Measurements from ENCODE around the gene ZBTB34. TPM values are rescaled to one million over a fixed set of nuclear protein-coding genes. Genes with fewer than 3 reads are reported as not detected.
"Not testable (repeated sequence)": the region's sequence is repeated elsewhere in the genome, so short reads cannot be mapped to it uniquely, and the experiment has no call there.

The ZBTB34 gene
- total RNA-seq (1 to 10 TPM; 5.0 to 8.2 TPM), total RNA-seq (12.8 to 25.0 reads per million in 2 donors)

- peak; percentile 89 for ATAC-seq
- peak; percentile 68 to 85 (median 74) for DNase-seq
- peak within 1 kb of the TSS; percentile 92 for H3K4me3 Mint-ChIP-seq
- H3K4me1 Mint-ChIP-seq: peaks cover 19% of the 10 kb centered on the region
- peaks cover 2% of the 10 kb centered on the region for H3K36me3 Mint-ChIP-seq (ENCODE audit: low read depth)
- peak within 1 kb of the TSS; percentile 90 for H3K27ac Mint-ChIP-seq
- H3K27me3 Mint-ChIP-seq: peaks cover 15% of the 10 kb centered on the region
- H3K9me3 ChIP-seq (ENCODE audit: control insufficient read depth, low read length, poor library complexity, severe bottlenecking): no peaks in the 10 kb centered on the region
Observed at GRCh38 chr9:126860077-126860756, at the start of gene ZBTB34. TSS of gene ZBTB34 (plus strand) at chr9:126860639. CDS start at chr9:126879400, 18,761 bp downstream.

GRCh38 chr9:126813072-126813471, 47.4 kb upstream of the ZBTB34 start:
- peak overlapping the region; percentile 5 for H3K4me3 Mint-ChIP-seq
- peaks cover 11% of the 10 kb centered on the region for H3K4me1 Mint-ChIP-seq
- no peaks in the 10 kb centered on the region for H3K27me3 Mint-ChIP-seq
- no peaks in the 10 kb centered on the region for H3K9me3 ChIP-seq (ENCODE audit: control insufficient read depth, low read length, poor library complexity, severe bottlenecking)
- H3K36me3 Mint-ChIP-seq (ENCODE audit: low read depth): peaks cover 7% of the 10 kb centered on the region
- no peak overlapping the region for H3K27ac Mint-ChIP-seq
- no peak for ATAC-seq
- no peak for DNase-seq

GRCh38 chr9:126814091-126814490, 46.3 kb upstream of the ZBTB34 start:
- Mint-ChIP-seq H3K36me3 (ENCODE audit: low read depth) (peaks cover 11% of the 10 kb centered on the region), H3K27ac (no peak overlapping the region), H3K4me1 (peaks cover 11% of the 10 kb centered on the region), H3K4me3 (no peak overlapping the region), H3K27me3 (no peaks in the 10 kb centered on the region)
- DNase-seq (no peak), ATAC-seq (no peak)
- H3K9me3 ChIP-seq (ENCODE audit: control insufficient read depth, low read length, poor library complexity, severe bottlenecking): peaks cover 3% of the 10 kb centered on the region

- peaks cover 17% of the 10 kb centered on the region for H3K36me3 Mint-ChIP-seq (ENCODE audit: low read depth)
- not testable (repeated sequence) for DNase-seq; ATAC-seq; H3K27ac Mint-ChIP-seq; H3K4me3 Mint-ChIP-seq; H3K9me3 ChIP-seq (ENCODE audit: control insufficient read depth, low read length, poor library complexity, severe bottlenecking); H3K27me3 Mint-ChIP-seq; H3K4me1 Mint-ChIP-seq
Observed at GRCh38 chr9:126817615-126818014, 42.8 kb upstream of the ZBTB34 start.

- H3K27me3 Mint-ChIP-seq: no peaks in the 10 kb centered on the region
- H3K9me3 ChIP-seq (ENCODE audit: control insufficient read depth, low read length, poor library complexity, severe bottlenecking): peaks cover 3% of the 10 kb centered on the region
- H3K4me1 Mint-ChIP-seq: peaks cover 12% of the 10 kb centered on the region
- no peak overlapping the region for H3K27ac Mint-ChIP-seq
- DNase-seq (no peak), ATAC-seq (no peak)
- H3K4me3 Mint-ChIP-seq: no peak overlapping the region
- peaks cover 15% of the 10 kb centered on the region for H3K36me3 Mint-ChIP-seq (ENCODE audit: low read depth)
Observed at GRCh38 chr9:126818482-126818881, 42.0 kb upstream of the ZBTB34 start.

GRCh38 chr9:126819482-126819881, 41.0 kb upstream of the ZBTB34 start:
- peaks cover 15% of the 10 kb centered on the region for H3K4me1 Mint-ChIP-seq
- peaks cover 13% of the 10 kb centered on the region for H3K36me3 Mint-ChIP-seq (ENCODE audit: low read depth)
- H3K9me3 ChIP-seq (ENCODE audit: control insufficient read depth, low read length, poor library complexity, severe bottlenecking): peaks cover 3% of the 10 kb centered on the region
- no peak overlapping the region for H3K4me3 Mint-ChIP-seq
- DNase-seq: no peak
- H3K27me3 Mint-ChIP-seq: no peaks in the 10 kb centered on the region
- ATAC-seq: no peak
- H3K27ac Mint-ChIP-seq: no peak overlapping the region

GRCh38 chr9:126822278-126822677, 38.2 kb upstream of the ZBTB34 start:
- Mint-ChIP-seq H3K27me3 (no peaks in the 10 kb centered on the region), H3K4me3 (no peak overlapping the region), H3K27ac (no peak overlapping the region), H3K4me1 (peaks cover 26% of the 10 kb centered on the region), H3K36me3 (ENCODE audit: low read depth) (peaks cover 10% of the 10 kb centered on the region)
- no peak for ATAC-seq
- peaks cover 3% of the 10 kb centered on the region for H3K9me3 ChIP-seq (ENCODE audit: control insufficient read depth, low read length, poor library complexity, severe bottlenecking)
- DNase-seq: no peak

GRCh38 chr9:126822873-126823272, 37.6 kb upstream of the ZBTB34 start:
- peaks cover 3% of the 10 kb centered on the region for H3K9me3 ChIP-seq (ENCODE audit: control insufficient read depth, low read length, poor library complexity, severe bottlenecking)
- H3K4me3 Mint-ChIP-seq: no peak overlapping the region
- peak overlapping the region; percentile 9 for H3K27ac Mint-ChIP-seq
- ATAC-seq: no peak
- peaks cover 26% of the 10 kb centered on the region for H3K4me1 Mint-ChIP-seq
- no peaks in the 10 kb centered on the region for H3K27me3 Mint-ChIP-seq
- DNase-seq: no peak
- H3K36me3 Mint-ChIP-seq (ENCODE audit: low read depth): peaks cover 10% of the 10 kb centered on the region

- H3K4me1 Mint-ChIP-seq: peaks cover 26% of the 10 kb centered on the region
- not testable (repeated sequence) for ATAC-seq; H3K27ac Mint-ChIP-seq; DNase-seq; H3K36me3 Mint-ChIP-seq (ENCODE audit: low read depth); H3K9me3 ChIP-seq (ENCODE audit: control insufficient read depth, low read length, poor library complexity, severe bottlenecking); H3K27me3 Mint-ChIP-seq; H3K4me3 Mint-ChIP-seq
Observed at GRCh38 chr9:126824052-126824451, 36.4 kb upstream of the ZBTB34 start.

- Mint-ChIP-seq H3K36me3 (ENCODE audit: low read depth) (peaks cover 2% of the 10 kb centered on the region), H3K4me1 (peaks cover 25% of the 10 kb centered on the region)
- no peak for DNase-seq
Observed at GRCh38 chr9:126827227-126827626, 33.2 kb upstream of the ZBTB34 start.

GRCh38 chr9:126829035-126829434, 31.4 kb upstream of the ZBTB34 start:
- no peak overlapping the region for H3K27ac Mint-ChIP-seq
- peaks cover 7% of the 10 kb centered on the region for H3K36me3 Mint-ChIP-seq (ENCODE audit: low read depth)
- peaks cover 23% of the 10 kb centered on the region for H3K4me1 Mint-ChIP-seq
- no peaks in the 10 kb centered on the region for H3K27me3 Mint-ChIP-seq
- ATAC-seq: no peak
- DNase-seq: no peak
- H3K4me3 Mint-ChIP-seq: no peak overlapping the region
- H3K9me3 ChIP-seq (ENCODE audit: control insufficient read depth, low read length, poor library complexity, severe bottlenecking): no peaks in the 10 kb centered on the region

More at GRCh38 chr9:126827227-126827626, 33.2 kb upstream of the ZBTB34 start:
- no peak overlapping the region for H3K4me3 Mint-ChIP-seq
- H3K9me3 ChIP-seq (ENCODE audit: control insufficient read depth, low read length, poor library complexity, severe bottlenecking): no peaks in the 10 kb centered on the region
- no peaks in the 10 kb centered on the region for H3K27me3 Mint-ChIP-seq
- H3K27ac Mint-ChIP-seq: no peak overlapping the region
- no peak for ATAC-seq

- H3K27ac Mint-ChIP-seq: no peak overlapping the region
- ATAC-seq: no peak
Observed at GRCh38 chr9:126830827-126831226, 29.6 kb upstream of the ZBTB34 start.

GRCh38 chr9:126832440-126832839, 28.0 kb upstream of the ZBTB34 start:
- Mint-ChIP-seq H3K4me3 (peak overlapping the region; percentile 12), H3K36me3 (ENCODE audit: low read depth) (peaks cover 14% of the 10 kb centered on the region), H3K27ac (no peak overlapping the region), H3K27me3 (no peaks in the 10 kb centered on the region), H3K4me1 (peaks cover 20% of the 10 kb centered on the region)
- no peaks in the 10 kb centered on the region for H3K9me3 ChIP-seq (ENCODE audit: control insufficient read depth, low read length, poor library complexity, severe bottlenecking)
- ATAC-seq (no peak), DNase-seq (no peak)

More at GRCh38 chr9:126830827-126831226, 29.6 kb upstream of the ZBTB34 start:
- peaks cover 11% of the 10 kb centered on the region for H3K36me3 Mint-ChIP-seq (ENCODE audit: low read depth)
- no peak overlapping the region for H3K4me3 Mint-ChIP-seq
- H3K9me3 ChIP-seq (ENCODE audit: control insufficient read depth, low read length, poor library complexity, severe bottlenecking): no peaks in the 10 kb centered on the region
- no peak for DNase-seq
- no peaks in the 10 kb centered on the region for H3K27me3 Mint-ChIP-seq
- peaks cover 18% of the 10 kb centered on the region for H3K4me1 Mint-ChIP-seq

GRCh38 chr9:126833020-126833419, 27.4 kb upstream of the ZBTB34 start:
- no peaks in the 10 kb centered on the region for H3K27me3 Mint-ChIP-seq
- H3K27ac Mint-ChIP-seq: peak overlapping the region; percentile 39
- peaks cover 14% of the 10 kb centered on the region for H3K36me3 Mint-ChIP-seq (ENCODE audit: low read depth)
- H3K4me3 Mint-ChIP-seq: peak overlapping the region; percentile 12
- no peaks in the 10 kb centered on the region for H3K9me3 ChIP-seq (ENCODE audit: control insufficient read depth, low read length, poor library complexity, severe bottlenecking)
- DNase-seq: no peak
- peaks cover 20% of the 10 kb centered on the region for H3K4me1 Mint-ChIP-seq
- ATAC-seq: no peak
